ENCODE data around the gene UFL1.

The UFL1 gene

GRCh38 chr6:96571551-96571950 lies 49.9 kb downstream of the UFL1 start:
- no peak for TF ChIP-seq CTCF (IDR thresholded peaks at IDR 0.05; ENCODE audit: insufficient read depth, missing control alignments)
- FAIRE-seq (no peak), DNase-seq (ENCODE audit: insufficient read length, low spot score) (no peak)

GRCh38 chr6:96575359-96575758 lies 53.8 kb downstream of the UFL1 start:
- DNase-seq (ENCODE audit: insufficient read length, low spot score) (no peak), FAIRE-seq (no peak)
- no peak for TF ChIP-seq CTCF (IDR thresholded peaks at IDR 0.05; ENCODE audit: insufficient read depth, missing control alignments)

GRCh38 chr6:96576221-96576620 lies 54.6 kb downstream of the UFL1 start:
- DNase-seq (ENCODE audit: insufficient read length, low spot score) (no peak), FAIRE-seq (no peak)
- TF ChIP-seq CTCF (IDR thresholded peaks at IDR 0.05; ENCODE audit: insufficient read depth, missing control alignments), result no peak

GRCh38 chr6:96582021-96582420 lies 60.4 kb downstream of the UFL1 start:
- TF ChIP-seq CTCF (IDR thresholded peaks at IDR 0.05; ENCODE audit: insufficient read depth, missing control alignments), result no peak
- FAIRE-seq (no peak), DNase-seq (ENCODE audit: insufficient read length, low spot score) (no peak)

GRCh38 chr6:96582436-96582835 lies 60.8 kb downstream of the UFL1 start:
- no peak for FAIRE-seq
- no peak for TF ChIP-seq CTCF (IDR thresholded peaks at IDR 0.05; ENCODE audit: insufficient read depth, missing control alignments)
- DNase-seq (ENCODE audit: insufficient read length, low spot score), result no peak

DNA sequence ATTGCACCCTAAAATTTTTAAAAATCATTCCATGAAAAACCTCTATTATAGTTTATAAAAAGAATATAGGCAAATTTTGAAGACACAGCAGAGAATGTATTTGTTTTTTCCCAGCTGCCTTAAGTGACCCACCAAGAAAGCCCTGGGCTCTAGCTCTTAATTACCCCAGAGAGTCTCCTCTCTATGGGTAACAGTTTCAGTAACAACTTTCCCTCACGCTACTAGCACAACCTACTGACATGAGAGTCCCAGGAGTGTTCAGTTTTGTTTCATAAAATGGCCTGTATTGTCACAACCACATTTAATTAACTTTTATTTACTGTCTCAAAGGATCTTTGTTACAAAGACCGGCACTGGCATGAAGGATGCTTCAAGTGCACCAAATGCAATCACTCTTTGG lies 82.8 kb downstream of the UFL1 start:
- TF ChIP-seq CTCF (IDR thresholded peaks at IDR 0.05; ENCODE audit: insufficient read depth, missing control alignments), result no peak
- DNase-seq (ENCODE audit: insufficient read length, low spot score) (no peak), FAIRE-seq (no peak)
